ENCODE results near the gene MED12. TPM values are rescaled to one million over a fixed set of nuclear protein-coding genes. Genes with fewer than 3 reads are reported as not detected.

MED12 gene
- total and polyA plus RNA-seq, 7 experiments from 2014 or later, result 12.5 to 104 (median 73.3) TPM

DNA sequence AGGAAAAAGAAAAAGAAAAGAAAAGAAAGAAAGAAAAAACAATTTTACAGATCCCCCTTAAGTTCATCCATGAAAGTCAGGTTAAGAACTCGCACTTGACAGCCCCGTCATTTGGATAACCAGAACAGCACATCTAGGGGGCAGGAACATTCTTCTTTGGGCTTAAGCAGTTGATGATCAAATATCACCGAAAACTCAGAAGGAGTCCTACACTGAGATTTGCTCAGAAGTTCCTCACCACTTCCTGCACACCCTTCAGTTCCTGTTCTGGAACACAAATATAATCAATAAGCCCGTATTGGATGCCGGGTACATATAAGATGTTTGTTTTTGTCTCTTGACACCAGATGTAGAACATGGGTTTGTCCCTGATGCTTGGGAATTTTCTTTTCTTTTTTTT is 40.9 kb downstream of the MED12 start:
- peak in 6 of 9 donors; percentile 29 to 56 (median 42) for DNase-seq
- Mint-ChIP-seq H3K36me3 (peaks cover 0 to 8% (median 0%) of the 10 kb centered on the region in 5 donors), H3K27me3 (no peaks in the 10 kb centered on the region), H3K27ac (peak overlapping the region in 5 of 9 donors; percentile 15 to 78 (median 67)), H3K9me3 (peaks cover 0 to 4% (median 0%) of the 10 kb centered on the region in 11 donors), H3K4me3 (peak overlapping the region in 6 of 10 donors; percentile 14 to 66 (median 48)), H3K4me1 (peaks cover 5 to 15% (median 11%) of the 10 kb centered on the region in 7 donors)
- H3K27me3 ChIP-seq (ENCODE audit: control insufficient read depth in 2 of 2, insufficient read depth in 2 of 2, low read length in 2 of 2), result no peaks in the 10 kb centered on the region
- CTCF ChIA-PET, result interaction anchor here (0.9 kb wide), 1 partner anchor 15 kb away, joined by 3 read pairs; no protein-coding TSS in a partner anchor
- intact Hi-C loops (cut with micrococcal nuclease), result no loop called here
- peaks cover 0 to 7% of the 10 kb centered on the region in 2 donors for H3K4me1 ChIP-seq (ENCODE audit: control insufficient read depth in 2 of 2, insufficient read depth in 2 of 2, low read length in 2 of 2)
- POLR2A ChIA-PET, result interaction anchor here (1.0 to 2.0 kb wide), 2 partner anchors 23 to 29 kb away, joined by 3 to 4 read pairs; no protein-coding TSS in a partner anchor
- no peaks in the 10 kb centered on the region for H3K36me3 ChIP-seq (ENCODE audit: control insufficient read depth in 2 of 3, insufficient read depth in 3 of 3, low read length in 3 of 3)
- peak; percentile 69 for ATAC-seq
- H3K27ac ChIP-seq (ENCODE audit: low read depth, low read length), result no peak overlapping the region
- H3K4me3 ChIP-seq (ENCODE audit: low read length), result no peak overlapping the region
- no peaks in the 10 kb centered on the region for H3K9me3 ChIP-seq (ENCODE audit: control insufficient read depth in 2 of 3, low read length in 3 of 3)

DNA sequence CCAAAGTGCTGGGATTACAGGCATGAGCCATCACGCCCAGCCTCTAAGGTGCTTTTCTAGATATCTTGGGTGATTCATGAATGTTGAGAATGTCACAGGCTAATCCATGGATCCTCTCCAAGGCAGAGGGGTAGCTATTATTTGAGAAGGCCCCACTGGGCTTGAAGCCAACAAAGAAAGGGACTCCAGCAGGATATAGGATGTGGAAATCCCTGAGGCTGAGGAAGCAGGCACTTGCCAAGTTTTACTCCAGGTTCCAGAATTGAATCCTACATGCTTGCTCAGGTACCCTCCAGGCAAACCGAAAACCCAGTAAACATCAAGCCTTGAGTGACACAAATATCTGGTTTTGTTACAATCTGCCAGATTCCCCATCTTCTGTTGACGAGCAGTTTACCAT is 42.1 kb downstream of the MED12 start:
- no peak overlapping the region for H3K4me3 Mint-ChIP-seq
- ChIA-PET CTCF (no interaction called here), POLR2A (interaction anchor here (0.7 kb wide), 1 partner anchor 163 kb away, joined by 3 read pairs; no protein-coding TSS in a partner anchor)
- ATAC-seq, result no peak
- peak overlapping the region in 2 of 9 donors; percentile 8 to 32 for H3K27ac Mint-ChIP-seq
- Histone ChIP-seq H3K4me3 (ENCODE audit: low read length) (no peak overlapping the region), H3K27ac (ENCODE audit: low read depth, low read length) (no peak overlapping the region), H3K4me1 (ENCODE audit: control insufficient read depth in 2 of 2, insufficient read depth in 2 of 2, low read length in 2 of 2) (peaks cover 0 to 7% of the 10 kb centered on the region in 2 donors), H3K9me3 (ENCODE audit: control insufficient read depth in 2 of 3, low read length in 3 of 3) (no peaks in the 10 kb centered on the region), H3K36me3 (ENCODE audit: control insufficient read depth in 2 of 3, insufficient read depth in 3 of 3, low read length in 3 of 3) (no peaks in the 10 kb centered on the region), H3K27me3 (ENCODE audit: control insufficient read depth in 2 of 2, insufficient read depth in 2 of 2, low read length in 2 of 2) (no peaks in the 10 kb centered on the region)
- H3K36me3 Mint-ChIP-seq, result peaks cover 0 to 8% (median 0%) of the 10 kb centered on the region in 5 donors
- DNase-seq, result no peak
- peaks cover 5 to 15% (median 11%) of the 10 kb centered on the region in 7 donors for H3K4me1 Mint-ChIP-seq
- H3K27me3 Mint-ChIP-seq, result no peaks in the 10 kb centered on the region
- peaks cover 0 to 4% (median 0%) of the 10 kb centered on the region in 11 donors for H3K9me3 Mint-ChIP-seq
- intact Hi-C loops (cut with micrococcal nuclease), result no loop called here

DNA sequence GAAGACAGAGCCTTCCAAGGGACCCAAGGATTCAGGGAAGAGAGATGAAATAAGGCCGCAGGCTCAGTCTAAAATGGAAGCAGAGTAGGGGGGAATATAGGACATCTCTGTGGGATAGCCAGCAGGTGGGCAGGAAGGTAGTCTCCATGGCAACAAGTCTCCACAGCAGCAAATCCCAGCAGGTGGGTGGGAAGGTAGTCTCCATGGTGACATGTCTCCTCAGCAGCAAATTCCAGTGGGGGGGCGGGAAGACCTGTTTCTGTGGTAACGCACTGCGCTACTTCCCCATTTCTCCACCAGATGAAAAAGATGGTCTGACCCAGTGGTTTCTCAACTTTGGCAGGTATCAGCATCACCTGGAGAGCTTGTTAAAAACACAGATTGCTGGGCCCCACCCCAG is 44.6 kb downstream of the MED12 start:
- CTCF ChIA-PET, result no interaction called here
- Histone ChIP-seq H3K36me3 (ENCODE audit: control insufficient read depth in 2 of 3, insufficient read depth in 3 of 3, low read length in 3 of 3) (no peaks in the 10 kb centered on the region), H3K4me1 (ENCODE audit: control insufficient read depth in 2 of 2, insufficient read depth in 2 of 2, low read length in 2 of 2) (peaks cover 0 to 7% of the 10 kb centered on the region in 2 donors), H3K4me3 (ENCODE audit: low read length) (no peak overlapping the region), H3K27ac (ENCODE audit: low read depth, low read length) (no peak overlapping the region), H3K27me3 (ENCODE audit: control insufficient read depth in 2 of 2, insufficient read depth in 2 of 2, low read length in 2 of 2) (no peaks in the 10 kb centered on the region), H3K9me3 (ENCODE audit: control insufficient read depth in 2 of 3, low read length in 3 of 3) (no peaks in the 10 kb centered on the region)
- no peaks in the 10 kb centered on the region for H3K27me3 Mint-ChIP-seq
- intact Hi-C loops (cut with micrococcal nuclease), result no loop called here
- ATAC-seq, result no peak
- H3K4me1 Mint-ChIP-seq, result peaks cover 0 to 15% (median 11%) of the 10 kb centered on the region in 7 donors
- no peak for DNase-seq
- peak overlapping the region in 2 of 9 donors; percentile 33 to 75 for H3K27ac Mint-ChIP-seq
- peaks cover 0 to 4% (median 0%) of the 10 kb centered on the region in 11 donors for H3K9me3 Mint-ChIP-seq
- peaks cover 0 to 9% (median 0%) of the 10 kb centered on the region in 5 donors for H3K36me3 Mint-ChIP-seq
- POLR2A ChIA-PET, result no interaction called here
- H3K4me3 Mint-ChIP-seq, result no peak overlapping the region

DNA sequence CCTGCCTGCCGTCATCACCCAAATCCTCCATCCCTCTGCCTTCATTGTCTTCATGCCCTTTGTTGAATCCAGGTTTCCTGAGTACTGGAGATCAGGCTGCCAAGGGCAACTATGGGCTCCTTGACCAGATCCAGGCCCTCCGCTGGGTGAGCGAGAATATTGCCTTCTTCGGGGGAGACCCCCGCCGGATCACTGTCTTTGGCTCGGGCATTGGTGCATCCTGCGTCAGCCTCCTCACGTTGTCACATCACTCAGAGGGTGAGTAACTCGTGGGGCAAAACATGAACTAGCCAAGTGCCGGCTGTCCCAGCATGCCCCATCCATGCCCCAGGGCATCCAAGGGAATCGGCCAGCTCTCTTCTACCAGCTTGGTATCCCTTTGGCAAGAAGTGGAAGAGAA is 45.7 kb downstream of the MED12 start:
- ATAC-seq, result no peak
- Mint-ChIP-seq H3K27ac (peak overlapping the region in 1 of 9 donors; percentile 41), H3K9me3 (peaks cover 0 to 4% (median 0%) of the 10 kb centered on the region in 11 donors), H3K36me3 (peaks cover 0 to 9% (median 0%) of the 10 kb centered on the region in 5 donors), H3K4me1 (peaks cover 0 to 7% (median 4%) of the 10 kb centered on the region in 7 donors), H3K4me3 (no peak overlapping the region), H3K27me3 (no peaks in the 10 kb centered on the region)
- H3K36me3 ChIP-seq (ENCODE audit: control insufficient read depth in 2 of 3, insufficient read depth in 3 of 3, low read length in 3 of 3), result no peaks in the 10 kb centered on the region
- H3K27ac ChIP-seq (ENCODE audit: low read depth, low read length), result no peak overlapping the region
- no peak overlapping the region for H3K4me3 ChIP-seq (ENCODE audit: low read length)
- H3K27me3 ChIP-seq (ENCODE audit: control insufficient read depth in 2 of 2, insufficient read depth in 2 of 2, low read length in 2 of 2), result no peaks in the 10 kb centered on the region
- no peak for DNase-seq
- peaks cover 0 to under 1% of the 10 kb centered on the region in 2 donors for H3K4me1 ChIP-seq (ENCODE audit: control insufficient read depth in 2 of 2, insufficient read depth in 2 of 2, low read length in 2 of 2)
- ChIA-PET CTCF (no interaction called here), POLR2A (no interaction called here)
- intact Hi-C loops (cut with micrococcal nuclease), result no loop called here
- no peaks in the 10 kb centered on the region for H3K9me3 ChIP-seq (ENCODE audit: control insufficient read depth in 2 of 3, low read length in 3 of 3)

DNA sequence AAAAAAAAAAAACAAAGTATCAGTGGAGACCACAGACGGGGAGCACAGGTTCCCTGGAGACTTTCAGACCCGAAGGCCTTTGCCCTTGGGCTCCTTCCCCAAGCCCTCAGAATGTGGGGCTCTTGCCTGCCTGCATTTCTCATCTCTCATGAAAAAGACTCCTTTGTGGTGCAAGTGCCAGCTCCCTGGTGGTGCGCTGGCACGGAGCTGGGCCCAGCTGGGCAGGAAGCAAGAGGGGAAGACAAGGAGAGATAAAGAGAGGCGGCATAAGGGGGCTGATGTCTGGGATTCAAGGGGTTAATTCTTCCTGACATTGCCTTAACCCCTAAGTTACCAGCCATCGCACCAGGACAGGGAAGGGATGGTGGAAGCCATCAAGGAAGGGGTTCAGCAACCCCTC is 48.1 kb downstream of the MED12 start:
- ATAC-seq (no peak), DNase-seq (no peak)
- Histone ChIP-seq H3K4me1 (ENCODE audit: control insufficient read depth in 2 of 2, insufficient read depth in 2 of 2, low read length in 2 of 2) (no peaks in the 10 kb centered on the region), H3K27ac (ENCODE audit: low read depth, low read length) (no peak overlapping the region), H3K4me3 (ENCODE audit: low read length) (no peak overlapping the region), H3K9me3 (ENCODE audit: control insufficient read depth in 2 of 3, low read length in 3 of 3) (no peaks in the 10 kb centered on the region), H3K36me3 (ENCODE audit: control insufficient read depth in 2 of 3, insufficient read depth in 3 of 3, low read length in 3 of 3) (no peaks in the 10 kb centered on the region), H3K27me3 (ENCODE audit: control insufficient read depth in 2 of 2, insufficient read depth in 2 of 2, low read length in 2 of 2) (no peaks in the 10 kb centered on the region)
- peaks cover 2 to 6% (median 3%) of the 10 kb centered on the region in 7 donors for H3K4me1 Mint-ChIP-seq
- POLR2A ChIA-PET, result no interaction called here
- H3K4me3 Mint-ChIP-seq, result no peak overlapping the region
- peaks cover 0 to 6% (median 0%) of the 10 kb centered on the region in 5 donors for H3K36me3 Mint-ChIP-seq
- H3K9me3 Mint-ChIP-seq, result peaks cover 0 to 4% (median 0%) of the 10 kb centered on the region in 11 donors
- CTCF ChIA-PET, result interaction anchor here (1.1 kb wide), 1 partner anchor 14 kb away, joined by 3 read pairs; no protein-coding TSS in a partner anchor
- no peak overlapping the region for H3K27ac Mint-ChIP-seq
- intact Hi-C loops (cut with micrococcal nuclease), result no loop called here
- no peaks in the 10 kb centered on the region for H3K27me3 Mint-ChIP-seq

DNA sequence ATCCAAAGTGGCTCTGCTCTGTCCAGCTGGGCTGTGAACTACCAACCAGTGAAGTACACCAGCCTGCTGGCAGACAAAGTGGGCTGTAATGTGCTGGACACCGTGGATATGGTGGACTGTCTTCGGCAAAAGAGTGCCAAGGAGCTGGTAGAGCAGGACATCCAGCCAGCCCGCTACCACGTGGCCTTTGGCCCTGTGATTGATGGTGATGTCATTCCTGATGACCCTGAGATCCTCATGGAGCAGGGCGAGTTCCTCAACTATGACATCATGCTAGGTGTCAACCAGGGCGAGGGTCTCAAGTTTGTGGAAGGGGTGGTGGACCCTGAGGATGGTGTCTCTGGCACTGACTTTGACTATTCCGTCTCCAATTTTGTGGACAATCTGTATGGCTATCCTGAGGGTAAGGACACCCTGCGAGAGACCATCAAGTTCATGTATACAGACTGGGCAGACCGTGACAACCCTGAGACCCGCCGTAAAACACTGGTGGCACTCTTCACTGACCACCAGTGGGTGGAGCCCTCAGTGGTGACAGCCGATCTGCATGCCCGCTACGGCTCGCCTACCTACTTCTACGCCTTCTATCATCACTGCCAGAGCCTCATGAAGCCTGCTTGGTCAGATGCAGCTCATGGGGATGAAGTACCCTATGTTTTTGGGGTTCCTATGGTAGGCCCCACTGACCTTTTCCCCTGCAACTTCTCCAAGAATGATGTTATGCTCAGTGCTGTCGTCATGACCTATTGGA is 48.8 kb downstream of the MED12 start:
- Histone ChIP-seq H3K4me3 (ENCODE audit: low read length) (no peak overlapping the region), H3K9me3 (ENCODE audit: control insufficient read depth in 2 of 3, low read length in 3 of 3) (no peaks in the 10 kb centered on the region), H3K27ac (ENCODE audit: low read depth, low read length) (no peak overlapping the region), H3K36me3 (ENCODE audit: control insufficient read depth in 2 of 3, insufficient read depth in 3 of 3, low read length in 3 of 3) (no peaks in the 10 kb centered on the region), H3K4me1 (ENCODE audit: control insufficient read depth in 2 of 2, insufficient read depth in 2 of 2, low read length in 2 of 2) (no peaks in the 10 kb centered on the region), H3K27me3 (ENCODE audit: control insufficient read depth in 2 of 2, insufficient read depth in 2 of 2, low read length in 2 of 2) (no peaks in the 10 kb centered on the region)
- ChIA-PET POLR2A (no interaction called here), CTCF (interaction anchor here (1.1 kb wide), 1 partner anchor 13 kb away, joined by 3 read pairs; no protein-coding TSS in a partner anchor)
- Mint-ChIP-seq H3K27ac (peak overlapping the region in 1 of 9 donors; percentile 7), H3K9me3 (peaks cover 0 to 4% (median 0%) of the 10 kb centered on the region in 11 donors), H3K27me3 (no peaks in the 10 kb centered on the region), H3K4me3 (no peak overlapping the region), H3K36me3 (peaks cover 0 to 6% (median 0%) of the 10 kb centered on the region in 5 donors), H3K4me1 (peaks cover 3 to 10% (median 7%) of the 10 kb centered on the region in 7 donors)
- ATAC-seq, result no peak
- intact Hi-C loops (cut with micrococcal nuclease), result no loop called here
- no peak for DNase-seq
